Transverse colon (tissue), 3 donors: ENCODE data around the gene JAKMIP1.

ENCODE experiments used
- CTCF ChIP-seq, 5 experiments: fragments of 200-600 bp in 3 of 5; fragments of 450-650 bp in 2 of 5; sonication (generic) in 3 of 5; IDR thresholded peaks; 1 replicate in 2 of 5; 2 replicates in 3 of 5; pipeline ENCODE4 v1.5.1; 2016 to 2017; ENCODE audit warnings: antibody characterized with exemption in 5 of 5, inconsistent platforms in 3 of 5, mild to moderate bottlenecking in 2 of 5, moderate library complexity in 1 of 5
- POLR2A ChIP-seq: fragments of 450-650 bp; IDR thresholded peaks from one replicate; pipeline ENCODE4 v1.6.1; 2016; ENCODE audit warnings: antibody characterized with exemption, mild to moderate bottlenecking, moderate library complexity

- TF ChIP-seq POLR2A, result no peak
- no peak for TF ChIP-seq CTCF (IDR thresholded peaks at IDR 0.05)
Measured at GRCh38 chr4:6055436-6055835, 144.9 kb downstream of the JAKMIP1 start.
